OCI-LY7 (cell line): ENCODE data around the gene L3MBTL3. TPM values are rescaled to one million over a fixed set of nuclear protein-coding genes. Genes with fewer than 3 reads are reported as not detected.

ENCODE experiments used
- BruUV-seq: library from RNA; stranded (reverse); fragments of 400-500 nt; replicated peaks from 2 replicates; lab custom pipeline; 2021; lab: Mats Ljungman, UMichigan
- CTCF ChIA-PET: fragments of 300-600 bp; sonication (Branson Sonifier 250); formaldehyde crosslinking; loops from one replicate; lab custom pipeline; 2022; ENCODE audit warnings: antibody characterized with exemption; ENCODE audit not compliant: unreplicated experiment; lab: Charles Lee
- POLR2A ChIA-PET: fragments of 300-600 bp; sonication (Branson Sonifier 250); formaldehyde crosslinking; loops from one replicate; lab custom pipeline; 2022; ENCODE audit warnings: antibody characterized with exemption; lab: Charles Lee
- DNase-seq: peaks from one replicate; pipeline ENCODE4 v3.0.0-alpha.2; 2015; ENCODE audit warnings: low spot score
- H2AFZ ChIP-seq: fragments of 200-600 bp; sonication (generic), shearing (Covaris generic); 2 replicates; pipeline ENCODE4 v1.6.1; 2014; ENCODE audit warnings: mild to moderate bottlenecking, antibody characterized with exemption, low read length, moderate library complexity
- H3K27ac ChIP-seq: fragments of 200-600 bp; sonication (generic); 2 replicates; pipeline ENCODE4 v1.5.1; 2014; ENCODE audit warnings: mixed run types, low read depth, mild to moderate bottlenecking, moderate library complexity, low read length, inconsistent platforms; ENCODE audit not compliant: poor library complexity, severe bottlenecking
- H3K36me3 ChIP-seq: fragments of 200-600 bp; sonication (generic); 2 replicates; pipeline ENCODE4 v1.6.1; 2014; ENCODE audit warnings: mild to moderate bottlenecking, antibody characterized with exemption, low read length, moderate library complexity, mixed read lengths; ENCODE audit not compliant: insufficient read depth
- H3K4me1 ChIP-seq: fragments of 200-600 bp; sonication (generic); 2 replicates; pipeline ENCODE4 v1.5.1; 2014; ENCODE audit warnings: mild to moderate bottlenecking, low read length; ENCODE audit not compliant: insufficient read depth, poor library complexity, severe bottlenecking
- H3K4me2 ChIP-seq: fragments of 200-600 bp; sonication (generic); 2 replicates; pipeline ENCODE4 v1.6.1; 2014; ENCODE audit warnings: mild to moderate bottlenecking, low read length
- H3K4me3 ChIP-seq: fragments of 200-600 bp; sonication (generic); 2 replicates; pipeline ENCODE4 v1.5.1; 2014; ENCODE audit warnings: mild to moderate bottlenecking, low read depth, low read length; ENCODE audit not compliant: poor library complexity, severe bottlenecking
- H3K79me2 ChIP-seq: fragments of 200-600 bp; sonication (generic); 2 replicates; pipeline ENCODE4 v1.6.1; 2016; ENCODE audit warnings: low read depth, mild to moderate bottlenecking, low read length, moderate library complexity, mixed read lengths; ENCODE audit not compliant: insufficient read depth
- H3K9me2 ChIP-seq: fragments of 200-600 bp; sonication (generic); 2 replicates; pipeline ENCODE4 v1.6.1; 2016; ENCODE audit warnings: mild to moderate bottlenecking, low read length, mixed read lengths; ENCODE audit not compliant: insufficient read depth
- H3K9me3 ChIP-seq: fragments of 200-600 bp; sonication (generic); 2 replicates; pipeline ENCODE4 v1.6.1; 2014; ENCODE audit warnings: mild to moderate bottlenecking, mixed run types, low read length, mixed read lengths
- H4K20me1 ChIP-seq: fragments of 200-600 bp; sonication (generic); 2 replicates; pipeline ENCODE4 v1.6.1; 2014; ENCODE audit warnings: mild to moderate bottlenecking, antibody characterized with exemption, low read length, moderate library complexity, mixed read lengths; ENCODE audit not compliant: insufficient read depth
- CTCF ChIP-seq: fragments of 200-600 bp; sonication (generic); conservative IDR thresholded peaks from 2 replicates; pipeline ENCODE4 v1.5.1; 2014; ENCODE audit warnings: mild to moderate bottlenecking, antibody characterized with exemption, low read length, moderate library complexity, mixed read lengths
- EZH2phosphoT487 ChIP-seq: fragments of 200-600 bp; sonication (generic); IDR thresholded peaks from 2 replicates; pipeline ENCODE4 v1.6.1; 2018; ENCODE audit warnings: low read depth, borderline replicate concordance, mild to moderate bottlenecking, mixed run types, antibody characterized with exemption, low read length, moderate library complexity, mixed read lengths
- intact Hi-C: fragments of 100-400 bp; cut with micrococcal nuclease; formaldehyde crosslinking; loops from one replicate; pipeline ENCODE4 v1.10.0; 2022; ENCODE audit not compliant: unreplicated experiment
- total RNA-seq, 2 experiments: library from RNA; depleted of rRNA in 1 of 2; stranded (reverse); fragments of >200 nt in 1 of 2; shearing (Covaris generic) in 1 of 2; gene quantifications; 2 replicates each; pipeline ENCODE4 v1.2.3, GENCODE V29; 2014 to 2022

Gene L3MBTL3
- total RNA-seq, 2 experiments from 2014 or later = 7.9 to 11.0 TPM

GRCh38 chr6:129989396-129989795 is 29.0 kb upstream of the L3MBTL3 start:
- Histone ChIP-seq H3K4me2 (no peak overlapping the region), H3K9me2 (no peaks in the 10 kb centered on the region; the same call in 1 of the 2 replicates), H4K20me1 (no peaks in the 10 kb centered on the region), H3K4me3 (no peak overlapping the region), H3K27ac (no peak overlapping the region), H3K4me1 (no peaks in the 10 kb centered on the region), H3K36me3 (no peaks in the 10 kb centered on the region), H3K9me3 (no peaks in the 10 kb centered on the region), H3K79me2 (no peaks in the 10 kb centered on the region), H2AFZ (no peak overlapping the region)
- BruUV-seq = no TSS peak
- CTCF ChIA-PET = no interaction called here
- TF ChIP-seq CTCF = no peak
- TF ChIP-seq EZH2phosphoT487 = no peak
- no peak for DNase-seq
- POLR2A ChIA-PET = no interaction called here
- intact Hi-C loops = no loop called here

- Histone ChIP-seq H3K36me3 (no peaks in the 10 kb centered on the region), H3K79me2 (no peaks in the 10 kb centered on the region), H4K20me1 (no peaks in the 10 kb centered on the region), H3K27ac (no peak overlapping the region), H3K9me2 (no peaks in the 10 kb centered on the region), H3K4me3 (no peak overlapping the region), H3K4me2 (no peak overlapping the region), H3K4me1 (no peaks in the 10 kb centered on the region), H2AFZ (no peak overlapping the region), H3K9me3 (no peaks in the 10 kb centered on the region)
- intact Hi-C loops = no loop called here
- TF ChIP-seq EZH2phosphoT487 = no peak
- no TSS peak for BruUV-seq
- POLR2A ChIA-PET = no interaction called here
- DNase-seq = no peak
- CTCF ChIA-PET = no interaction called here
Measured at GRCh38 chr6:129992881-129993280, 25.5 kb upstream of the L3MBTL3 start.

DNA sequence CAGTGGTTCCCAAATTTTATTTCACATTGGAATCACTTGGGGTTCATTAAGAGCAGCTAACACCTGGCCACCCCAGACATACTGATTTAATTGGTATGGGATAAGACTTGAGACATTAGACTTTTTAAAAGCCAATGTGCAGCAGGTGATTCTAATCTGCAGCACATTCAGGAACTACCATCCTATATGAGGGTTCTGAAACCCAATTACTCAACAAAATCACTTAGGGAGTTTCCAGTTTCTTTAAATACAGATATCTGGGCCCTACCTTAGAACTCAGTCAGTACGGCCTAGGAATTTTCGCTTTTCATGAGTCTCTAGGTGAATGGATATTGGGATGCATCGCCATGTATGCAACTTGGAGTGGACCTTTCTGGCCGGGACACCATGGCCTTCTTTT is 24.0 kb upstream of the L3MBTL3 start:
- no peaks in the 10 kb centered on the region for H3K79me2 ChIP-seq
- no peaks in the 10 kb centered on the region for H4K20me1 ChIP-seq
- ChIA-PET CTCF (no interaction called here), POLR2A (no interaction called here)
- no peak overlapping the region for H3K4me2 ChIP-seq
- no peaks in the 10 kb centered on the region for H3K9me3 ChIP-seq
- no peak for DNase-seq
- H3K36me3 ChIP-seq = no peaks in the 10 kb centered on the region
- no peaks in the 10 kb centered on the region for H3K9me2 ChIP-seq
- H3K27ac ChIP-seq = no peak overlapping the region
- no peak for TF ChIP-seq EZH2phosphoT487
- TF ChIP-seq CTCF = no peak
- H3K4me3 ChIP-seq = no peak overlapping the region
- H3K4me1 ChIP-seq = no peaks in the 10 kb centered on the region
- BruUV-seq = no TSS peak
- intact Hi-C loops = no loop called here
- H2AFZ ChIP-seq = no peak overlapping the region
